ENCODE results near the gene TAMALIN.

GRCh38 chr12:52007158-52007921 lies 594 bp downstream of the TAMALIN start:
- TF ChIP-seq CTCF (IDR thresholded peaks at IDR 0.05; ENCODE audit: low read depth, low read length, poor library complexity, severe bottlenecking): no peak
- TF ChIP-seq EZH2phosphoT487 (IDR thresholded peaks at IDR 0.05; ENCODE audit: borderline replicate concordance, low read length): peak; percentile 68

All from DOHH2 (cell line).